Raji (cell line): ENCODE data around the gene GPC5.

Source experiments
- POLR2A ChIP-seq: IDR thresholded peaks from 2 replicates; pipeline ENCODE4 v1.6.1; 2011; ENCODE audit warnings: low read depth, low read length, control low read depth; ENCODE audit not compliant: insufficient read depth

The GPC5 gene

DNA sequence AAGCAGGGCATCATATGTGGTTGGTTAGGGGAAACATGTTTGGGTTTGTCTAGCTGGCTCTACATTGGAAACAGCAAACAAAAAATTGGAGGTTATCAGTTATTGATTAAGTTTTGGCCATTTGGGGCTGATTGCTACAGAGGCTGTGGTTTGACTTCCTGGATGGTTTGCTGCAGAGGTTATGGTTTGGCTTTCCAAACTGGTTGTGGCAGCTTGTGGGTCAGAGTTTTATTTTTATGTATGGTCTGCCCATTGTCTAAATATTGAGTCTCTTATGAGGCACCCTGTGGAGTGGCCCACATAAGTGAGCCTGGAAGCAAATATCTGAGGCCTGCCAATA, 261.6 kb downstream of the GPC5 start:
- no peak for TF ChIP-seq POLR2A

DNA sequence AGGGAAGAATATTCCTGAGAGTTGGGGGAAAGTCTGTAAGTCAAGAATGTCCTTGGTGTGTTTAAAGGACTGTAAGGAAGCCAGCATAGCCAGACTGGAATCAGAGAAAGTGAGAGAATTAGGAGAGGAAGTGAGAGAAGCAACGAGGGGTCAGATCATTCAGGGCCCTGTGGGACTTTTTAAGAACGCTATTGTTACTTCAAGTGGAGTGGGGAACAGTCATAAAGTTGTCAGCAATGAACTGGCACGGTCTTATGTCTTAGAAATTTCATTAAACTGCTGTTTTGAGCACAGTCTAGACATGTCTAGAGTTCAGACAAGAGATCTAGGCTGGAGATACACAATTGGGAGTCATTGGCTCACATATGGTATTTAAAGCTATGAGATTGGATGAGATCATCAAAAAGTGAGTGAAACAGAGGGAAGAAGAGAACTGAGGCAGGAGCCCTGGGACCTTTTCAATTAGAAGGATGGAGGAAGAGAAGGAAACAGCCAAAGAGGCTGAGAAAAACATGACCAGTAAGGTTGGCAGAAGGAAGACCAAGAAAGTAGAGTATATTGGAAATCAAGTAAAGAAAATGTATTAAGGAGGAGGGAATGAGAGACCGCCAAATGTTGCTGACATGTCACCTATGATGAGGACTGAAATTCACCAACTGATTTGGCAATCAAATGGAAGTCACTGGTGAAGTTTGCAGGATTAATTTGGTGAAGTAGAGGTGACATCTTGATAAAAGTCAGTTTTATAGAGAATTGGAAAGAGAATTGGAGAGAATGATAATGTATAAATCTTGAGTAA, 263.5 kb downstream of the GPC5 start:
- TF ChIP-seq POLR2A: no peak

DNA sequence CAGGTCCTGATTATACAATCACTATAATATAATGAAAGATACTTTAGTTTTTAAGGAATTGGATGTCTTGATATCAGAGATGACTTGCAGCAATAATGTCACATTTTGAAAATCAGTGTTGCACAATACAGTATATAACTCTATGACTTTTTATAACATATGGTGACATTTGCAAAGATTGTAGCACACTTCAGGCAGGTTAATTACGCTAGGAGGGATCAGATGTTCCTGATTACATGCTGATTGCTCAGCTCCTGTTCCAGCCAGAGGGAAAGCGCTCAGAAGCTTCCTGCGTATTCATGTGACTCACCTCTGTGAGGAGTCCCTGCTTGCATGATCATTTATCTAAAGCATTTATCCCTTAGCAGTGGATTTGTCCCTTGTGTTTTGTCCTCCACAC, 265.6 kb downstream of the GPC5 start:
- TF ChIP-seq POLR2A: no peak

DNA sequence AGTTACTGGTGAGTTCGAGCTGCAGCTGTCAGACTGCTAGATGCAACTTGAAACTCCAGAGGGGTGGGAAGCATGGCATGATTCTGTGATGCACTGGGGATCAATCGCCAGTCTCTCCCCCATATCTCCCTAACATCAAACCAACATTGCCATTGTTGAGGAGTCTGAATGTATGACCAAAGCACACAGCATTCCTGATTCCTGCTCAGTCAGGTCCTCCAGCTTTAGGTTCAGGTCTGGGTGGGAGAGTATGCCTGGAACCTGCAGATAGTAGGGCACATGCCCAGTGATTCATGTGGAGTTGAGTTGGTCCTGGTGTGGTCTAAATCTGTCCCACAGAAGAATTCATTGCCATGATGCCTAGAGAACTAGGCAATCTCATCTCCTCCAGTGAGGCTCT, 269.1 kb downstream of the GPC5 start:
- TF ChIP-seq POLR2A: no peak

DNA sequence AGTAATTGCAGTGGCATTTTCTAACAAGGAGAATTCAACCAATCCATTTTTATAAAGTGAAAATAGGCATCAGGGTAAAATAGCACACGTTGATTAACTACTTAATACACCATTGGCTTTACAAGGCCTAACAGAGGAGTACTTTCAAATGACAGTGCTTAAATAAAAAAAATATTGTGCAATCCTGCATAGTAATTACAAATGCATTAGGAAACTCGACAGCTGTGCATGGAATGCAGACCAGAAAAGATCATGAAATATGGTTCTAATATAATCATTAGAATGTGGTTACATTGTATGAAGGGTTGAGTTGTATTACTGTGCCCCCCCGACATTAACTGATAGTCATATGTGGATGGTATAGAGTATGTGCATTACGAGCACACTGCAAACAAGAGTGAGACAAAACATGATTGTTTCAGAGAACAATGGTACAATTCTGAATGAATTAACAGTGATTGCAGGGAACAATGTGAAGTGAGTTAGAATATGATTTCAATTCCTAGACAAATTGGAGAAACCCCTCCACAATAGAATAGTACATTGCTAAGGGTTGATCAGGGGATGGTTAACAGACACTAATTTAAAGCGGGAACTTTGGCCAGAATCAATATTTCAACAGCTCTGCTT, 270.6 kb downstream of the GPC5 start:
- no peak for TF ChIP-seq POLR2A

DNA sequence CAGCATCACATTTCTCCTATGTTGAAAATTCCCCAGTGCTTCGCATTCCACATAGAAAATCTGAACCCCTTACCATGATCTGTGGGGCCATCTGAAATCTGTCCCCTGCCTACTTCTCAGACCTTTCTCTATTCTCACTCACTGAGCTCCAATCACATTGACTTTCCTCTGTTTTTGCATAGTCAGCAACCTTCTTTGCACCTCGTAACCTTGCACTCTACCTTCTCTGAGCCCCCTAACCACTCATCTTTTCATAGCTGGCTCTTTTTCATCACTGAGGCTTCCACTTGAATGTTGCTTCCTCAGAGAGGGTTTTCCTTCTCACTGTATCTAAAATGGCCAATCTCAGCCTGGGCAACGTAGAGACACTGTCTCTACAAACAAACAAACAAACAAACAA, 286.3 kb downstream of the GPC5 start:
- no peak for TF ChIP-seq POLR2A

DNA sequence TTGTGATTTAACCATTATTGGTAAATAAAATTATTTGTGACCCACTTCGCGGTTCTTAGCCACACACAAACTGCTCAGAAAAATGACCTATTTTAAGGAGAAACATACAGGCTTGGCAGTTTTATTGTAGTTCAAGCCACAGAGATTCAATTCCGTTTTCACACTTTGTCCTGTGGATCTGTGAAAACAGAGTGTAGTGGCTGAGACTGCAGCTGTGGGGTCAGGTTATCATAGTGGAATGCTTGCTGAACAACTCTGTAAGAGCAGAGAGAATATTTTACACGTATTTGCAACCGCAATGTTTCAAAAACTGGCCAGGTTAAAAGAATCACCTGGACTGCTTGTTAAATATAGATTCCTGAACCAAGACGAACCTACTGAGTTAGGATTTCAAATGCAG, 292.5 kb downstream of the GPC5 start:
- no peak for TF ChIP-seq POLR2A

DNA sequence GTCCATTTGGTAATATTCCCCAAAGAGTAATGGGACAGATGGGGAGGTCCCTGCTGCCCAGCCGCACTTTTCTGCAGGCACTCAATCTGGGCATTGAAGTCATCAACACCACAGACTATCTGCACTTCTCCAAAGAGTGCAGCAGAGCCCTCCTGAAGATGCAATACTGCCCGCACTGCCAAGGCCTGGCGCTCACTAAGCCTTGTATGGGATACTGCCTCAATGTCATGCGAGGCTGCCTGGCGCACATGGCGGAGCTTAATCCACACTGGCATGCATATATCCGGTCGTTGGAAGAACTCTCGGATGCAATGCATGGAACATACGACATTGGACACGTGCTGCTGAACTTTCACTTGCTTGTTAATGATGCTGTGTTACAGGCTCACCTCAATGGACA, 295.0 kb downstream of the GPC5 start:
- TF ChIP-seq POLR2A: no peak

DNA sequence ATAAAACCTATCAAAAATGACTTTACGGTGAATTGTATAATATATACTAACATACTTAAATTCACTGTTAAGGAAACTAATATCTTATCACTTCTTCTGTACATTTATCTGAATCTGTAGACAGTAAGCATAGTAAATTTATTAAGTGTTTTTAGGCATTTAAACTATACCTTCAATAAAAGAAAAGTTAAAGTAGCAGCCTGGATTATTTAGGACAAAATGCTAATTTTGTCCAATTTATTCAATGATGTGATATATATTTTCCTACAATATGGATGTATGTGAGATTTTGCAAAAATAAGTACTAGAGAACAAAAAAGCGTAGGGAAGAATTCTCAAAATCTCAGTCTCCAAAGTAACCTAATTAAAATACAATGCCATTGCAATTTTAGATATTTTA, 299.9 kb downstream of the GPC5 start:
- no peak for TF ChIP-seq POLR2A

DNA sequence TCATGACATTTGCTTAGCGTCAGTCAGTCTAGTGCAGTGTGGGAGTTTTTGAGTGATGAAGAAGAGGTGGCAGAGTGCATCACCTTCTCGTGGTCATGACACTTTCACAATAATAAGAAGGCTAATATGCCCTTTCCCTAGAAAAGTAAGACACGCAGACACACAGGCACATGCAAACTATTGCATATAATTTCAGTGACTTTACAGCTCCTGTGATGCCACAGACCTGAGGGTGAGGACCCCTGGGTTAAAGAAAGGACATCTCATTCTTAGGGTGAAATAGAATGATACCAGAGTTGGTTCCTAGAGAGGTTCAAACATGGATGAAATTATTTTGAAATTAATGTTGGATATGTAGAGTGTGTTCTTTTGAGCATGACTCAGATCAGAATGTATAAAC, 300.3 kb downstream of the GPC5 start:
- no peak for TF ChIP-seq POLR2A

DNA sequence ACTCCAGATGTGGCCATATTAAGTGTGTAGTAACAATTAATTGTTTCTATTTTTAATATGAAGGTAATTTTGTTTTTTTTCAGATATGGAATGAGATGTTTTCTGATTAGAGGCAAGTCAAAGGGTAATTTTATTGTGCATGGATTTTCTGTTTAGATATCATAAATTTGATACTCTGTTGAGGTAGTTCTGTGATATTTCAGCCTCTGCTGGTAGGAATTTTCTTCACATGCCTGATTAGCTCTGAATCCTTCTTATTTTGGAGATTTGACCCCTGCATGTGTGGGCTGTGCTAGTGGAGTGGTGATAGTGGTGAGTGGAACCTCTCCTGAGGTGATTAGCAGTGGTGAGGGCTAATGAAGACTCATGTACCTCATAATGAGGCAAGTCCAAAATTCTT, 301.4 kb downstream of the GPC5 start:
- TF ChIP-seq POLR2A: no peak

DNA sequence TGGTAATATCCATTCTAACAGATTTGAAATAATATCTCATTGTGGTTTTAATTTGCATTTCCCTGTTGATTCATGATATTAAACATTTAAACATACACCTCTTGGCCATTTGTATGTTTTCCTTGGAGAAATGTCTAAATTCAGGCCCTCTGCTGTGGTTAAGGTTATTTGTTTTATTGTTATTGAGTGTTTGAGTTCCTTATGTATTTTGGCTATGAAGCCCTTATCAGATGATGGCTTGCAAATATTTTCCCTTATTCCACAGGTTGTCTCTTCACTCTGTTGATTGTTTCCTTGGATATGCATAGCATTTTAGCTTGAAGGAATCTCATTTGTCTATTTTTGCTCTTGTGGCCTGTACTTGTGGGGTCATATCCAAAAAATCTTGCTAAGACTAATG, 303.6 kb downstream of the GPC5 start:
- no peak for TF ChIP-seq POLR2A

DNA sequence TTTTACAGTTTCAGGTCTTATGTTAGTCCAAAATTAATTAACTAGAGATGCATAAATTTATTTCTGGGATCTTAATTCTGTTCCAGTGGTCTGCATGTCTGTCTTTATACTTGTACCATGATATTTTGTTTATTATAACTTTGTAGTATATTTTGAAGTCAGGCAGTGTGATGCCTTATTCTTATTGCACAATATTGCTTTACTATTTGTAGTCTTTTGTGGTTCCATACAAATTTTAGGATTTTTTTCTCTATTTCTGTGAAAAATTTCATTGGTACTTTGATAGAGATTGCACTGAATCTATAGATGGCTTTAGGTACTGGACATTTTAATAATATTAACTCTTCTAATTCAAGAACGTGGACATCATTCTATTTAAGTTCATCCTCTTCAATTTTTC, 304.0 kb downstream of the GPC5 start:
- no peak for TF ChIP-seq POLR2A

DNA sequence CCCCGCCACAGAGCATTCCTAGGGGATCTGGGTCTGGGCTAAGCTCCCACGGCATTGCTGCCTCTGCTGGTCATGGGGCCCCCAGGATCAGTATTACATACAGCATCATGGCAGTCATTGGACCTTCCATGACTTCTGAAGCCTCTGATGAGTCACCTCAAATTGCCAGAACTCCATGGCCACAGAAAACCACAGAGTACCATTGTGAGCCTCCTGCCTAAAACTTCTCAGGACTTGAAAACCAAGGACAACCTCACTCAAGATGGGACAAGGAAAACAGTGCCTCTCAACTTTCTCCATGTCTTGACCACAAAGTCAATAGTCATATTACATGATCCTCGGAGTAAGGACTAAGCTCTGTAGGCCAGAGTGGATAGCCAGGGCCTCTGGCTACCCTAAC, 306.0 kb downstream of the GPC5 start:
- TF ChIP-seq POLR2A: no peak

DNA sequence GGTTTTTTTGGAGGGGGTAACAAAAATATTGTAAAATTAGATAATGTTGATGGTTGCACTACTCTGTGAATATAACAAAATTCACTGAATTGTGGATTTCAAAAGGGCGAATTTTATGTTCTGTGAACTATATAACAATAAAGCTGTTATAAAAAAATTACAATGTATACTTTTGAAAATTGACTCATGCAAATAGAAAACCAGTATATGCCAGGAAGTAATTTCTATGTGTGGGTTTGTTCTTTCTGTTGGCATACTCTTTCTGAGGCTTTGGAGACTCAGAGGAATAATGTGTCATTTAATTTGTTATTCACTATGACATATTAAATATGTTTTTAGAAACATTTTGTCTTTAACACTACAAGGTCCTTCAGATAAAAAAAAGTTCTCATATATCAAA, 310.1 kb downstream of the GPC5 start:
- no peak for TF ChIP-seq POLR2A

DNA sequence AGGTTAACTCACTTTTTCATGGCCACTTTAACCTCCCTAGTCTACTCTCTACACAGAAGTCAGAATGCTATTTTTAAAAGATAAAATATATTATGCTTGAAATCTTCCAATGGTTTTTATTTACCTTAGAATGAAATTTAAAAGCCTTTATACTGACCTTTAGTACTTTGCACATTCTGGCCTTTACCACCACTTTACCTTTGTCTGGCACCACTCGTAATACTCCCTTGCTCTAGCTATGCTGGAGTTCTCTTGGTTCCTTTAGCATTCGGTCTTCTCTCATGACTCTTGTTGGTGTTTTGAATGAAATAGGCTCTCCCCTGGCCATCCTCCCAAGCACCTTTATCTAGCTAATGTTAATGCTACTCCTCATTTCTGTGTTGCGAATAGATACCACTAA, 310.8 kb downstream of the GPC5 start:
- TF ChIP-seq POLR2A: no peak

DNA sequence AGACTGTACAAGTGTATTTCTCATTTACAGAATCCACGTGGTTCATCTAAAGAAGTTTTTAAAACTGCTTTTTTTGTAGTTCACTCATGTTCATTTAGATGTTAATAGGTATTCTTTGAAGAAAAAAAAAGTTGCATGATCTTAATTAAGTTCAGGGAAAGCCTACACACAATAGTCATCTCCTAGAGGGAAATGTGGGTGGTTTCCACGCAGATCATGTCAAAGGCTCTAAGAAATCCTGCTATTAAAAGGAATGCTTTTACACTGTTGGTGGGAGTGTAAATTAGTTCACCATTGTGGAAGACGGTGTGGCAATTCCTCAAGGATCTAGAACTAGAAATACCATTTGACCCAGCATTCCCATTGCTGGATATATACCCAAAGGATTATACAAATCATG, 312.3 kb downstream of the GPC5 start:
- TF ChIP-seq POLR2A: no peak
